ENCODE results near the gene GRAMD1C. TPM values are rescaled to one million over a fixed set of nuclear protein-coding genes. Genes with fewer than 3 reads are reported as not detected.

Gene GRAMD1C
- total and polyA plus RNA-seq, 2 of the 13 experiments (the other 11 are each of a cell fraction or from before 2014, with no cell fraction given): 0.45 TPM; not detected in 1

DNA sequence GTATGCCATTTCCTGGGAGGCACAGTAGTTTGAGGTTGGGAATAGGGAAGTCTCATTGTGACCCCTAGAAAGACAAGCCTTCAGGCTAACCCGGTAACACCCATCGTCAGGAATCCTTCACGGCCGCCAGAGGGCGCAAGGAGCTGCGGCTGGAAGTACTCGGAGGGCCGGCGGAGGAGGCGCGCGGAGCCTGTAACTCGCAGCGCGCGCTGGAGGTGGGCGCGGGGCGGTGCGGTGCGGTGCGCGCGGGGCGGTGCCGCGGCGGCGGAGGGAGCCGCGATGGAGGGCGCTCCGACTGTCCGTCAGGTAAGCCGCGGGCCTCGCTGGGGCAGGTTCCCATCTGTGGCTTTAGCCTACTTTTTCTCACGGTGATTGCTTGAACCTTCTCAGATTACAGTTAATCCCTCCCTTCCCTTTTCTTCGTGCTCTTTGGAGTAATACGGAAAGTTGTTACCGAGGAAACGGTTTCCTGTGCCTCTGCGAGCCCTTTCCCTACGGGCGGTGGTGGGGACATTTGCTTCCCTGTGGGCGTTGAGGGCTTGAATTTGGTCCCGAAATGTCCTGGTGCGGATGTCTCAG, at the start of gene GRAMD1C (continued):
- TF ChIP-seq, protein P1, sequence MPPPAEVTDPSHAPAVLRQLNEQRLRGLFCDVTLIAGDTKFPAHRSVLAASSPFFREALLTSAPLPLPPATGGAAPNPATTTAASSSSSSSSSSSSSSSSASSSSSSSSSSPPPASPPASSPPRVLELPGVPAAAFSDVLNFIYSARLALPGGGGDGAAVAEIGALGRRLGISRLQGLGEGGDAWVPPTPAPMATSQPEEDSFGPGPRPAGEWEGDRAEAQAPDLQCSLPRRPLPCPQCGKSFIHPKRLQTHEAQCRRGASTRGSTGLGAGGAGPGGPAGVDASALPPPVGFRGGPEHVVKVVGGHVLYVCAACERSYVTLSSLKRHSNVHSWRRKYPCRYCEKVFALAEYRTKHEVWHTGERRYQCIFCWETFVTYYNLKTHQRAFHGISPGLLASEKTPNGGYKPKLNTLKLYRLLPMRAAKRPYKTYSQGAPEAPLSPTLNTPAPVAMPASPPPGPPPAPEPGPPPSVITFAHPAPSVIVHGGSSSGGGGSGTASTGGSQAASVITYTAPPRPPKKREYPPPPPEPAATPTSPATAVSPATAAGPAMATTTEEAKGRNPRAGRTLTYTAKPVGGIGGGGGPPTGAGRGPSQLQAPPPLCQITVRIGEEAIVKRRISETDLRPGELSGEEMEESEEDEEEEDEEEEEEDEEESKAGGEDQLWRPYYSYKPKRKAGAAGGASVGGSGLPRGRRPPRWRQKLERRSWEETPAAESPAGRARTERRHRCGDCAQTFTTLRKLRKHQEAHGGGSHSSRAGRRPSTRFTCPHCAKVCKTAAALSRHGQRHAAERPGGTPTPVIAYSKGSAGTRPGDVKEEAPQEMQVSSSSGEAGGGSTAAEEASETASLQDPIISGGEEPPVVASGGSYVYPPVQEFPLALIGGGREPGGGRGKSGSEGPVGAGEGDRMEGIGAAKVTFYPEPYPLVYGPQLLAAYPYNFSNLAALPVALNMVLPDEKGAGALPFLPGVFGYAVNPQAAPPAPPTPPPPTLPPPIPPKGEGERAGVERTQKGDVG (CRISPR knock-in tag; IDR thresholded peaks at IDR 0.05; ENCODE audit: borderline replicate concordance): no peak
- TF ChIP-seq SIN3A (IDR thresholded peaks at IDR 0.05; ENCODE audit: borderline replicate concordance, low read depth, low read length) (no peak), ZNF44 (CRISPR knock-in tag; IDR thresholded peaks at IDR 0.05) (no peak), NR0B2 (CRISPR knock-in tag; IDR thresholded peaks at IDR 0.05) (no peak), STAG1 (CRISPR knock-in tag; IDR thresholded peaks at IDR 0.05) (peak; percentile 73), ZBTB25 (CRISPR knock-in tag; IDR thresholded peaks at IDR 0.05) (peak; percentile 44; the same call in 1 of the 2 replicates), FOSL2 (CRISPR knock-in tag; IDR thresholded peaks at IDR 0.05) (peak; percentile 45; the same call in 1 of the 2 replicates), ZMYM4 (CRISPR knock-in tag; IDR thresholded peaks at IDR 0.05) (peak; percentile 75), BRD4 (CRISPR knock-in tag; IDR thresholded peaks at IDR 0.05) (no peak), ZNF619 (CRISPR knock-in tag; IDR thresholded peaks at IDR 0.05) (no peak), TFDP2 (CRISPR knock-in tag; IDR thresholded peaks at IDR 0.05) (peak; percentile 59), THRA (CRISPR knock-in tag; IDR thresholded peaks at IDR 0.05; ENCODE audit: borderline replicate concordance) (0 out of 2 replicates have a peak, but pooled peaks have one; percentile 30), TEAD3 (CRISPR knock-in tag; optimal IDR thresholded peaks at IDR 0.05; ENCODE audit: borderline replicate concordance) (peak; percentile 33), NCOA5 (CRISPR knock-in tag; IDR thresholded peaks at IDR 0.05) (no peak), MYPOP (CRISPR knock-in tag; IDR thresholded peaks at IDR 0.05) (peak; percentile 62; the same call in 1 of the 2 replicates), TARDBP (CRISPR knock-in tag; IDR thresholded peaks at IDR 0.05) (peak; percentile 12; the same call in 1 of the 2 replicates), ZNF331 (CRISPR knock-in tag; IDR thresholded peaks at IDR 0.05) (peak; percentile 68), KDM3A (CRISPR knock-in tag; IDR thresholded peaks at IDR 0.05; ENCODE audit: low read depth) (no peak), ELK4 (CRISPR knock-in tag; IDR thresholded peaks at IDR 0.05; ENCODE audit: borderline replicate concordance) (no peak)
- TF ChIP-seq, protein P2, sequence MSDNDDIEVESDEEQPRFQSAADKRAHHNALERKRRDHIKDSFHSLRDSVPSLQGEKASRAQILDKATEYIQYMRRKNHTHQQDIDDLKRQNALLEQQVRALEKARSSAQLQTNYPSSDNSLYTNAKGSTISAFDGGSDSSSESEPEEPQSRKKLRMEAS (IDR thresholded peaks at IDR 0.05): peak; percentile 59

All from HepG2 (cell line).